Brain microvascular endothelial cell (primary cell): ENCODE results near the gene MAP3K12.
"Not testable (repeated sequence)": the region's sequence is repeated elsewhere in the genome, so short reads cannot be mapped to it uniquely, and the experiment has no call there.

Experiments
- DNase-seq: peaks from one replicate; pipeline ENCODE4 v3.0.0-alpha.2; 2020
- H3K27ac ChIP-seq: fragments of 250-450 bp; sonication (Bioruptor Pico); 2 replicates; pipeline ENCODE4 v1.5.1; 2020; ENCODE audit warnings: mild to moderate bottlenecking, moderate library complexity
- H3K27me3 ChIP-seq: fragments of 250-450 bp; sonication (Bioruptor Pico); replicated peaks from 2 replicates; pipeline ENCODE4 v1.5.1; 2020; ENCODE audit warnings: mild to moderate bottlenecking
- H3K36me3 ChIP-seq: fragments of 250-450 bp; sonication (Bioruptor Pico); replicated peaks from 2 replicates; pipeline ENCODE4 v1.5.1; 2020; ENCODE audit warnings: mild to moderate bottlenecking
- H3K4me3 ChIP-seq: 2 replicates; pipeline ENCODE4 v1.5.1; 2011; ENCODE audit warnings: low read depth, mild to moderate bottlenecking, control low read depth, low read length, moderate library complexity
- CTCF ChIP-seq: IDR thresholded peaks from 2 replicates; pipeline ENCODE4 v1.5.1; 2011; ENCODE audit warnings: low read depth, mild to moderate bottlenecking, moderate library complexity, low read length, control low read depth, inconsistent platforms; ENCODE audit errors: missing control alignments
- in situ Hi-C: cut with HindIII; loops from 2 replicates; pipeline ENCODE4 v1.10.0; 2017; ENCODE audit warnings: low sequenced_read_pairs, low pct_ligation_motif_present

The MAP3K12 gene

GRCh38 chr12:53484686-53485575 is 14.3 kb downstream of the MAP3K12 start:
- no peaks in the 10 kb centered on the region for H3K27me3 ChIP-seq
- TF ChIP-seq CTCF: no peak
- in situ Hi-C loops: no loop called here
- H3K4me3 ChIP-seq: no peak overlapping the region
- H3K27ac ChIP-seq: no peak overlapping the region
- DNase-seq: no peak
- H3K36me3 ChIP-seq: peaks cover 57% of the 10 kb centered on the region

- Histone ChIP-seq H3K36me3 (peaks cover 64% of the 10 kb centered on the region), H3K4me3 (no peak overlapping the region), H3K27ac (no peak overlapping the region), H3K27me3 (no peaks in the 10 kb centered on the region)
- DNase-seq: no peak
- in situ Hi-C loops: no loop called here
- no peak for TF ChIP-seq CTCF
These were observed 15.3 kb downstream of the MAP3K12 start for GRCh38 chr12:53483979-53484377.

- TF ChIP-seq CTCF: no peak
- H3K27me3 ChIP-seq: no peaks in the 10 kb centered on the region
- H3K27ac ChIP-seq: no peak overlapping the region
- H3K4me3 ChIP-seq: no peak overlapping the region
- in situ Hi-C loops: no loop called here
- H3K36me3 ChIP-seq: peaks cover 70% of the 10 kb centered on the region
- DNase-seq: no peak
These were observed 15.9 kb downstream of the MAP3K12 start for GRCh38 chr12:53483225-53483978.

GRCh38 chr12:53482626-53483168 is 16.6 kb downstream of the MAP3K12 start:
- Histone ChIP-seq H3K27ac (no peak overlapping the region), H3K36me3 (peaks cover 77% of the 10 kb centered on the region), H3K4me3 (no peak overlapping the region), H3K27me3 (no peaks in the 10 kb centered on the region)
- TF ChIP-seq CTCF: no peak
- in situ Hi-C loops: no loop called here
- DNase-seq: no peak

- no peak for DNase-seq
- peaks cover 81% of the 10 kb centered on the region for H3K36me3 ChIP-seq
- peak; percentile 53 for TF ChIP-seq CTCF
- no peak overlapping the region for H3K27ac ChIP-seq
- H3K27me3 ChIP-seq: no peaks in the 10 kb centered on the region
- in situ Hi-C loops: no loop called here
- no peak overlapping the region for H3K4me3 ChIP-seq
These were observed 17.2 kb downstream of the MAP3K12 start for GRCh38 chr12:53481939-53482586.

- DNase-seq: peak; percentile 41
These were observed 17.8 kb downstream of the MAP3K12 start for GRCh38 chr12:53481458-53481857.

More at GRCh38 chr12:53481458-53481857, 17.8 kb downstream of the MAP3K12 start:
- in situ Hi-C loops, H3K4me3 ChIP-seq, H3K27me3 ChIP-seq: not testable (repeated sequence)
- peak overlapping the region; percentile 11 for H3K27ac ChIP-seq
- H3K36me3 ChIP-seq: peaks cover 87% of the 10 kb centered on the region
